Measurements from ENCODE around the gene MINDY2.

GRCh38 chr15:58731756-58732535 lies 39.2 kb upstream of the MINDY2 start:
- TF ChIP-seq CTCF (IDR thresholded peaks at IDR 0.05; ENCODE audit: insufficient read depth, low read depth, low read length) = no peak
- TF ChIP-seq EZH2 (IDR thresholded peaks at IDR 0.05; ENCODE audit: insufficient read depth, low read length) = no peak

All from astrocyte (in vitro differentiated cells and primary cell).